Tibial nerve (tissue), 4 donors: Measurements from ENCODE around the gene NDUFB6.
"Not testable (repeated sequence)": the region's sequence is repeated elsewhere in the genome, so short reads cannot be mapped to it uniquely, and the experiment has no call there.

Experiments
- CTCF ChIP-seq, 5 experiments: fragments of 200-600 bp in 3 of 5; fragments of 450-650 bp in 2 of 5; sonication (generic) in 3 of 5; IDR thresholded peaks; one replicate each; pipeline ENCODE4 v1.5.1; 2016 to 2019; ENCODE audit warnings: antibody characterized with exemption in 5 of 5, mild to moderate bottlenecking in 3 of 5, moderate library complexity in 2 of 5
- EP300 ChIP-seq, 2 donors: sonication (generic); formaldehyde crosslinking; IDR thresholded peaks; one replicate each; pipeline ENCODE4 v1.6.1; 2017; ENCODE audit warnings: antibody characterized with exemption in 2 of 2, mild to moderate bottlenecking in 1 of 2
- POLR2A ChIP-seq, 2 donors: fragments of 450-650 bp; IDR thresholded peaks; one replicate each; pipeline ENCODE4 v1.6.1; 2017; ENCODE audit warnings: antibody characterized with exemption in 2 of 2, mild to moderate bottlenecking in 2 of 2, moderate library complexity in 2 of 2

DNA sequence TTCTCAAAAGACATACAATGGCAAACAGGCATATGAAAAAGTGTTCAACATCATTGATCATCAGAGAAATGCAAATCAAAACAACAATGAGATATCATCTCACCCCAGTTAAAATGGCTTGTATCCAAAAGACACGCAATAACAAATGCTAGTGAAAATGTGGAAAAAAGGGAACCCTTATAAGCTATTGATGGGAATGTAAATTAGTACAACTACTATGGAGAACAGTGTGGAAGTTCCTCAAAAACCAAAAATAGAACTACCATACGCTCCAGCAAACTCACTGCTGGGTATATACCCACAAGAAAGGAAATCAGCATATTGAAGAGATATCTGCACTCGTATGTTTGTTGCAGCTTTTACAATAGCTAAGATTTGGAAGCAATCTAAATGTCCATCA is 26.1 kb upstream of the NDUFB6 start:
- TF ChIP-seq CTCF, POLR2A, EP300 (IDR thresholded peaks at IDR 0.05): not testable (repeated sequence)
